Keratinocyte (primary cell): ENCODE measurements around the gene SMCO1. TPM values are rescaled to one million over a fixed set of nuclear protein-coding genes. Genes with fewer than 3 reads are reported as not detected.

Experiments used
- DNase-seq: peaks from one replicate; pipeline ENCODE4 v3.0.0-alpha.2; 2011; ENCODE audit warnings: low read depth, missing footprints, low spot score
- FAIRE-seq: peaks from 2 replicates; lab custom pipeline; 2011; peaks lifted over from hg19 to GRCh38; lab: Jason Lieb, UNC
- H2AFZ ChIP-seq: 2 replicates; pipeline ENCODE4 v1.6.0; 2012; ENCODE audit warnings: low read length, control low read depth, inconsistent platforms; ENCODE audit not compliant: control insufficient read depth
- H3K27ac ChIP-seq: 2 replicates; pipeline ENCODE4 v1.5.1; 2011; ENCODE audit warnings: low read length; ENCODE audit not compliant: control insufficient read depth, insufficient read depth
- H3K27me3 ChIP-seq: 3 replicates; pipeline ENCODE4 v1.6.0; 2011; ENCODE audit warnings: low read length; ENCODE audit not compliant: control insufficient read depth, insufficient read depth; ENCODE audit errors: extremely low read depth
- H3K36me3 ChIP-seq, 2 experiments: 2 replicates in 1 of 2; 3 replicates in 1 of 2; pipeline ENCODE4 v1.5.1; 2011; ENCODE audit warnings: low read length in 2 of 2, mild to moderate bottlenecking in 1 of 2; ENCODE audit not compliant: control insufficient read depth in 2 of 2, insufficient read depth in 2 of 2; ENCODE audit errors: extremely low read depth in 1 of 2
- H3K4me1 ChIP-seq: 3 replicates; pipeline ENCODE4 v1.5.1; 2011; ENCODE audit warnings: low read length; ENCODE audit not compliant: control insufficient read depth, insufficient read depth; ENCODE audit errors: extremely low read depth
- H3K4me2 ChIP-seq: 3 replicates; pipeline ENCODE4 v1.6.0; 2011; ENCODE audit warnings: low read depth, low read length; ENCODE audit not compliant: control insufficient read depth, insufficient read depth; ENCODE audit errors: extremely low read depth
- H3K4me3 ChIP-seq, 3 experiments: fragments of 200-600 bp in 1 of 3; sonication (generic) in 1 of 3; 2 replicates in 2 of 3; 3 replicates in 1 of 3; pipeline ENCODE4 v1.5.1; 2011 to 2016; ENCODE audit warnings: low read length in 3 of 3, mild to moderate bottlenecking in 3 of 3, control low read depth in 2 of 3, inconsistent platforms in 1 of 3, low read depth in 1 of 3, mixed read lengths in 1 of 3, mixed run types in 1 of 3, moderate library complexity in 1 of 3; ENCODE audit not compliant: control insufficient read depth in 2 of 3, insufficient read depth in 2 of 3; ENCODE audit errors: extremely low read depth in 1 of 3
- H3K79me2 ChIP-seq: 2 replicates; pipeline ENCODE4 v1.6.0; 2012; ENCODE audit warnings: low read length; ENCODE audit not compliant: control insufficient read depth, insufficient read depth
- H3K9ac ChIP-seq: 3 replicates; pipeline ENCODE4 v1.6.0; 2011; ENCODE audit warnings: low read length; ENCODE audit not compliant: control insufficient read depth, insufficient read depth; ENCODE audit errors: extremely low read depth
- H3K9me1 ChIP-seq: 3 replicates; pipeline ENCODE4 v1.6.0; 2011; ENCODE audit warnings: low read length; ENCODE audit not compliant: control insufficient read depth, insufficient read depth; ENCODE audit errors: extremely low read depth
- H3K9me3 ChIP-seq: 2 replicates; pipeline ENCODE4 v1.5.1; 2012; ENCODE audit warnings: low read depth, low read length; ENCODE audit not compliant: control insufficient read depth
- H4K20me1 ChIP-seq: 3 replicates; pipeline ENCODE4 v1.6.0; 2011; ENCODE audit warnings: low read length; ENCODE audit not compliant: control insufficient read depth, insufficient read depth; ENCODE audit errors: extremely low read depth
- EZH2 ChIP-seq: IDR thresholded peaks from one replicate; pipeline ENCODE4 v1.6.1; 2012; ENCODE audit warnings: inconsistent platforms, mild to moderate bottlenecking, low read length, moderate library complexity
- dilution Hi-C: fragments of 300-500 bp; cut with MboI; formaldehyde crosslinking; loops from one replicate; pipeline ENCODE4 v1.7.0; 2020; ENCODE audit warnings: low sequenced_read_pairs; ENCODE audit not compliant: extremely low pct_ligation_motif_present
- polyA plus RNA-seq, 5 experiments: library from polyadenylated mRNA; depleted of rRNA in 3 of 5; stranded (reverse) in 3 of 5; stranded (forward) in 1 of 5; unstranded in 1 of 5; fragments of >200 nt; gene quantifications; 1 replicate in 1 of 5; 2 replicates in 3 of 5; 3 replicates in 1 of 5; pipeline versions ENCODE4 v1.2.1 to v1.2.3, GENCODE V29; 2011 to 2012; ENCODE audit warnings: missing spikeins in 2 of 5, low read depth in 1 of 5, low replicate concordance in 1 of 5
- TF ChIP-seq, protein P1 (sequence below), 3 experiments: IDR thresholded peaks in 1 of 3; conservative IDR thresholded peaks in 1 of 3; optimal IDR thresholded peaks in 1 of 3; 2 replicates in 2 of 3; 3 replicates in 1 of 3; pipeline versions ENCODE3 to v1.5.1; 2011; ENCODE audit warnings: low read length in 3 of 3, mild to moderate bottlenecking in 3 of 3, moderate library complexity in 2 of 3, control low read depth in 1 of 3, inconsistent platforms in 1 of 3; ENCODE audit not compliant: insufficient read depth in 2 of 3; ENCODE audit errors: extremely low read depth in 1 of 3

SMCO1 gene
- polyA plus RNA-seq, 1 donor (not counting 4 experiments of a cell fraction or from before 2014, with no cell fraction given): not detected

DNA sequence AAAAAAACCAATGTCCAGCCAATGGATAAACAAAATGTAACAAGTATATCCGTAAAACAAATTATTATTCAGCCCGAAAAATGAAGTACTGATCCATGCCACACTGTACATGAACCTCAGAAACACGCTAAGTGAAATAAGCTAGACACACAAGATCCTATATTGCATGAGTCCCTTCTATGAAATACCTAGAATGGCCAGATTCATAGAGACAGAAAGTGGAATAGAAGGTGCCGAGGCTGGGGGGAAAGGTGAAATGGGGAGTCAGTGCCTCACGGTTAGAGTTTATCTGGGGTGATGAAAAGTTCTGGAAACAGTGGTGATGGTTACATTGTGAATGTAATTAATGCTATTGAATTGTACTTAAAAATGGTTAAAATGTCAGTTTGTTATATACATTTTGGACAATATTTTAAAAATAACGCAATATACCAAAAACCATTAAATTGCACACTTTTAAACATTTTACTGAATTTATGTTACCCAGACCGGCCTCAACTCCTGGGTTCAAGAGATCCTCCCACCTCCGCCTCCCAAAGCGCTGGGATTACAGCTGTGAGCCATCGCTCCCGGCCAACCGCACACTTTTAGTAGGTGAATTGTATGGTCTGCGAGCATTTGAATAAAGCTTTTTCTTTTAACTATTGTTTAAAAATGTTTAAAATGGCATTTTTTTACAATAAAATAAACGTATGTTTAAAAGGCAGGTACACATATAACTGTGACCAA lies 13.7 kb downstream of the SMCO1 start:
- DNase-seq (no peak), FAIRE-seq (no peak)
- peaks cover 17% of the 10 kb centered on the region for H3K4me1 ChIP-seq
- dilution Hi-C loops: loop anchor here (25.0 kb wide), 1 partner anchor 239 kb away; no protein-coding TSS in a partner anchor
- peak overlapping the region; percentile 66 to 96 (median 78) for H3K4me3 ChIP-seq
- peak overlapping the region; percentile 26 for H2AFZ ChIP-seq
- H3K27me3 ChIP-seq: no peaks in the 10 kb centered on the region
- H4K20me1 ChIP-seq: no peaks in the 10 kb centered on the region
- H3K27ac ChIP-seq: peak overlapping the region; percentile 87
- H3K36me3 ChIP-seq: no peaks in the 10 kb centered on the region
- H3K9ac ChIP-seq: peak overlapping the region; percentile 91
- H3K9me3 ChIP-seq: no peaks in the 10 kb centered on the region
- H3K4me2 ChIP-seq: peak overlapping the region; percentile 90
- H3K79me2 ChIP-seq: peaks cover 61% of the 10 kb centered on the region
- no peak for TF ChIP-seq EZH2
- TF ChIP-seq, protein P1, sequence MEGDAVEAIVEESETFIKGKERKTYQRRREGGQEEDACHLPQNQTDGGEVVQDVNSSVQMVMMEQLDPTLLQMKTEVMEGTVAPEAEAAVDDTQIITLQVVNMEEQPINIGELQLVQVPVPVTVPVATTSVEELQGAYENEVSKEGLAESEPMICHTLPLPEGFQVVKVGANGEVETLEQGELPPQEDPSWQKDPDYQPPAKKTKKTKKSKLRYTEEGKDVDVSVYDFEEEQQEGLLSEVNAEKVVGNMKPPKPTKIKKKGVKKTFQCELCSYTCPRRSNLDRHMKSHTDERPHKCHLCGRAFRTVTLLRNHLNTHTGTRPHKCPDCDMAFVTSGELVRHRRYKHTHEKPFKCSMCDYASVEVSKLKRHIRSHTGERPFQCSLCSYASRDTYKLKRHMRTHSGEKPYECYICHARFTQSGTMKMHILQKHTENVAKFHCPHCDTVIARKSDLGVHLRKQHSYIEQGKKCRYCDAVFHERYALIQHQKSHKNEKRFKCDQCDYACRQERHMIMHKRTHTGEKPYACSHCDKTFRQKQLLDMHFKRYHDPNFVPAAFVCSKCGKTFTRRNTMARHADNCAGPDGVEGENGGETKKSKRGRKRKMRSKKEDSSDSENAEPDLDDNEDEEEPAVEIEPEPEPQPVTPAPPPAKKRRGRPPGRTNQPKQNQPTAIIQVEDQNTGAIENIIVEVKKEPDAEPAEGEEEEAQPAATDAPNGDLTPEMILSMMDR (optimal IDR thresholded peaks at IDR 0.05 in 1 of 3, IDR thresholded peaks at IDR 0.05 in 1 of 3, conservative IDR thresholded peaks at IDR 0.05 in 1 of 3; ENCODE audit: extremely low read depth in 1 of 3, insufficient read depth in 2 of 3, low read length in 3 of 3): no peak
- H3K9me1 ChIP-seq: no peaks in the 10 kb centered on the region

DNA sequence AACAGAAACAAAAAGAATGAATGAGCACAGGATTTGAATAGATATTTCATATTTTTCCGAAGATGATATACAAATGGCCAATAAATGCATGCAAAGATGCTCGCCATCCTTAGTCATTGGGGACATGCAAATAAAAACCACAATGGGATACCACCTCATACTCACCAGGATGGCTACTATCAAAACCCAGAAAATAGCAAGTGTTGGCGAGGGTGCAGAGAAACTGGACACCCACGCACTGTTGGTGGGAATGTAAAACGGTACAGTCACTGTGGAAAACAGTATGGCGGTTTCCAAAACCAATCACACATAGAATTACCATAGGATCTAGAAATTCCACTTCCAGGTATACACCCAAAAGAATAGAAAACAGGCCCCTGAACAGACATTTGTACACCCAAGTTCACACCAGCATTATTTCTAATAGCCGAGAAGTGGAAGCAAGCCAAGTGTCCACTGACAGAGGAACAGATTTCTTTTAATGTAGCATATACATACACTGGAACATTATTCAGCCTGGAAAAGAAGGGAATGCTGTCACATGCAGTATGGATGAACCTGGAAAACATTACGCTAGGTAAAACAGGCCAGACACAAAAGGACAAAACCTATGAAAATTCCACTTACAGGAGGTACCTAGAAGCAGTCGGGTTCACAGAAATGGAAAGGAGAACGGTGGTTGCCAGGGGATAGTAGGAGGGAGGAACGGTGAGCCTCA lies 15.2 kb downstream of the SMCO1 start:
- H3K4me2 ChIP-seq: peak overlapping the region; percentile 88
- H3K4me1 ChIP-seq: peaks cover 17% of the 10 kb centered on the region
- H3K4me3 ChIP-seq: peak overlapping the region; percentile 63 to 66 (median 64)
- peak overlapping the region; percentile 91 for H3K9ac ChIP-seq
- H2AFZ ChIP-seq: peak overlapping the region; percentile 59
- no peaks in the 10 kb centered on the region for H4K20me1 ChIP-seq
- H3K27ac ChIP-seq: peak overlapping the region; percentile 84
- dilution Hi-C loops: loop anchor here (25.0 kb wide), 1 partner anchor 238 kb away; no protein-coding TSS in a partner anchor
- H3K79me2 ChIP-seq: peaks cover 75% of the 10 kb centered on the region
- TF ChIP-seq EZH2: no peak
- TF ChIP-seq, protein P1 (optimal IDR thresholded peaks at IDR 0.05 in 1 of 3, IDR thresholded peaks at IDR 0.05 in 1 of 3, conservative IDR thresholded peaks at IDR 0.05 in 1 of 3; ENCODE audit: extremely low read depth in 1 of 3, insufficient read depth in 2 of 3, low read length in 3 of 3): no peak
- H3K9me1 ChIP-seq: no peaks in the 10 kb centered on the region
- peaks cover 0 to 3% of the 10 kb centered on the region in 2 experiments for H3K36me3 ChIP-seq
- H3K9me3 ChIP-seq: no peaks in the 10 kb centered on the region
- DNase-seq (no peak), FAIRE-seq (no peak)
- no peaks in the 10 kb centered on the region for H3K27me3 ChIP-seq
